Stomach (tissue), 4 donors: ENCODE measurements around the gene SRSF6.

ENCODE experiments used
- EP300 ChIP-seq: sonication (generic); formaldehyde crosslinking; IDR thresholded peaks from one replicate; pipeline ENCODE4 v1.6.1; 2017; ENCODE audit warnings: antibody characterized with exemption
- POLR2A ChIP-seq, 4 donors: fragments of 450-650 bp; IDR thresholded peaks; one replicate each; pipeline ENCODE4 v1.6.1; 2016; ENCODE audit warnings: antibody characterized with exemption in 4 of 4, control low read depth in 2 of 4, mild to moderate bottlenecking in 1 of 4, moderate library complexity in 1 of 4
- POLR2AphosphoS5 ChIP-seq, 3 donors: sonication (generic); formaldehyde crosslinking; IDR thresholded peaks; one replicate each; pipeline ENCODE4 v1.6.1; 2016; ENCODE audit warnings: antibody characterized with exemption in 3 of 3
- TF ChIP-seq, protein P1 (sequence below), 7 experiments: fragments of 450-650 bp in 4 of 7; fragments of 200-600 bp in 3 of 7; sonication (generic) in 3 of 7; IDR thresholded peaks; one replicate each; pipeline ENCODE4 v1.5.1; 2016 to 2019; ENCODE audit warnings: antibody characterized with exemption in 7 of 7, control low read depth in 2 of 7, mild to moderate bottlenecking in 1 of 7

DNA sequence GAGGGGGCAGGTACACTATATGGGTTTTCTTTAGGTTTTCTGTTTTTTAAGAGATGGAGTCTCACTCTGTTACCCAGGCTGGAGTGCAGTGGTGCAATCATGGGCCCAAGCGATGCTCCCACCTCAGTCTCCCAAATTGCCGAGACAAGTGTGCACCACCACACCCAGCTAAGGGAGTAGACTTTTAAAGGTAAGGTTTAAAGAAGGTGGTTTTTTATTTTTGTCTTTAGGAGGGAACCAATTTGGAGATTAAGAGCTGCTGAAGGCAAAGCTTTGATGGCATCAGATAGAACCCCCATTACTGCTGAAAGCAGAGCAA lies 7.9 kb downstream of the SRSF6 start:
- no peak for TF ChIP-seq POLR2AphosphoS5 (IDR thresholded peaks at IDR 0.05)
- TF ChIP-seq, protein P1, sequence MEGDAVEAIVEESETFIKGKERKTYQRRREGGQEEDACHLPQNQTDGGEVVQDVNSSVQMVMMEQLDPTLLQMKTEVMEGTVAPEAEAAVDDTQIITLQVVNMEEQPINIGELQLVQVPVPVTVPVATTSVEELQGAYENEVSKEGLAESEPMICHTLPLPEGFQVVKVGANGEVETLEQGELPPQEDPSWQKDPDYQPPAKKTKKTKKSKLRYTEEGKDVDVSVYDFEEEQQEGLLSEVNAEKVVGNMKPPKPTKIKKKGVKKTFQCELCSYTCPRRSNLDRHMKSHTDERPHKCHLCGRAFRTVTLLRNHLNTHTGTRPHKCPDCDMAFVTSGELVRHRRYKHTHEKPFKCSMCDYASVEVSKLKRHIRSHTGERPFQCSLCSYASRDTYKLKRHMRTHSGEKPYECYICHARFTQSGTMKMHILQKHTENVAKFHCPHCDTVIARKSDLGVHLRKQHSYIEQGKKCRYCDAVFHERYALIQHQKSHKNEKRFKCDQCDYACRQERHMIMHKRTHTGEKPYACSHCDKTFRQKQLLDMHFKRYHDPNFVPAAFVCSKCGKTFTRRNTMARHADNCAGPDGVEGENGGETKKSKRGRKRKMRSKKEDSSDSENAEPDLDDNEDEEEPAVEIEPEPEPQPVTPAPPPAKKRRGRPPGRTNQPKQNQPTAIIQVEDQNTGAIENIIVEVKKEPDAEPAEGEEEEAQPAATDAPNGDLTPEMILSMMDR (IDR thresholded peaks at IDR 0.05): no peak
- no peak for TF ChIP-seq EP300
- TF ChIP-seq POLR2A (IDR thresholded peaks at IDR 0.05): no peak
